ENCODE results near the gene AMMECR1. TPM values are rescaled to one million over a fixed set of nuclear protein-coding genes. Genes with fewer than 3 reads are reported as not detected.

AMMECR1 gene
- total and polyA plus RNA-seq, 2 experiments from 2014 or later: 16.9 to 32.5 TPM

- peak; percentile 65 for ATAC-seq
- Mint-ChIP-seq H3K4me1 (peaks cover 17% of the 10 kb centered on the region), H3K36me3 (ENCODE audit: low read depth) (no peaks in the 10 kb centered on the region; the same call in 2 of the 3 replicates), H3K9me3 (no peaks in the 10 kb centered on the region), H3K27ac (no peak overlapping the region), H3K4me3 (no peak overlapping the region), H3K27me3 (ENCODE audit: insufficient read depth, low read depth, poor library complexity) (no peaks in the 10 kb centered on the region)
- peak; percentile 65 for DNase-seq (ENCODE audit: low spot score)
- no peak overlapping the region for H3K27ac ChIP-seq (ENCODE audit: low read depth)
- no peak overlapping the region for H2AFZ ChIP-seq
- no peaks in the 10 kb centered on the region for H3K27me3 ChIP-seq (ENCODE audit: insufficient read depth)
- H4K20me1 ChIP-seq (replicated peaks; ENCODE audit: insufficient read depth): no peaks in the 10 kb centered on the region
- peak; percentile 50 to 75 for TF ChIP-seq CTCF (conservative IDR thresholded peaks at IDR 0.05; ENCODE audit: low read depth in 2 of 2)
- TF ChIP-seq ZNF114 (CRISPR knock-in tag; IDR thresholded peaks at IDR 0.05): no peak
- H3K4me3 ChIP-seq: no peak overlapping the region
- H3F3A ChIP-seq (replicated peaks; ENCODE audit: low read depth): no peaks in the 10 kb centered on the region
- H3K36me3 ChIP-seq (ENCODE audit: insufficient read depth): no peaks in the 10 kb centered on the region
- no peak overlapping the region for H3K4me2 ChIP-seq
- H3K9me2 ChIP-seq (ENCODE audit: insufficient read depth): no peaks in the 10 kb centered on the region
- no peaks in the 10 kb centered on the region for H3K4me1 ChIP-seq (ENCODE audit: insufficient read depth)
- no peaks in the 10 kb centered on the region for H3K79me2 ChIP-seq (replicated peaks; ENCODE audit: insufficient read depth)
Observed at GRCh38 chrX:110146521-110146920, 171.4 kb downstream of the AMMECR1 start.

DNA sequence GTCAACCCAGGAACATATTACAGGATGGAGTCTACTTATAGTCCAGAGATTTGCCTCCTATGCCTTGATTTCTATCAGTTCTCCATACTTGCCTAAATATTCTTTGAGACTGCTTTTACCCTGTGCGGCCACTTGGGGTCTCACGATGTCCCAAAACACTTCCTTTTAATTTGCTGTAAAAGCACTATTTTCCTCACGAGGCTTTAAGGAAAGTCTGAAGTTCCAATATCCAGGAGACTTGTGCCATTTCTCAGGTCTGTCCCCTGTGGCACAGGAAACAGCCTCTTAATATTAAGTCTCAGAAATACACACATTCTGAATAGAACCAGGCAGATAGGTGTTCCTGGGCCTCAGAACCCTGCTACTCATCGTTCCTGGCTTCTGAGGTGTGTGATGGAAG, 172.0 kb downstream of the AMMECR1 start:
- Histone ChIP-seq H2AFZ (no peak overlapping the region), H3K4me2 (no peak overlapping the region), H3K27me3 (ENCODE audit: insufficient read depth) (no peaks in the 10 kb centered on the region), H3K36me3 (ENCODE audit: insufficient read depth) (no peaks in the 10 kb centered on the region), H3K4me3 (no peak overlapping the region), H4K20me1 (replicated peaks; ENCODE audit: insufficient read depth) (no peaks in the 10 kb centered on the region), H3K4me1 (ENCODE audit: insufficient read depth) (no peaks in the 10 kb centered on the region), H3K79me2 (replicated peaks; ENCODE audit: insufficient read depth) (no peaks in the 10 kb centered on the region), H3K27ac (ENCODE audit: low read depth) (no peak overlapping the region), H3F3A (replicated peaks; ENCODE audit: low read depth) (no peaks in the 10 kb centered on the region), H3K9me2 (ENCODE audit: insufficient read depth) (no peaks in the 10 kb centered on the region)
- Mint-ChIP-seq H3K27me3 (ENCODE audit: insufficient read depth, low read depth, poor library complexity) (no peaks in the 10 kb centered on the region), H3K27ac (no peak overlapping the region), H3K36me3 (ENCODE audit: low read depth) (no peaks in the 10 kb centered on the region; the same call in 2 of the 3 replicates), H3K4me1 (peaks cover 17% of the 10 kb centered on the region), H3K9me3 (no peaks in the 10 kb centered on the region), H3K4me3 (no peak overlapping the region)
- TF ChIP-seq JUNB (IDR thresholded peaks at IDR 0.05; ENCODE audit: unreplicated experiment) (no peak), CTCF (conservative IDR thresholded peaks at IDR 0.05; ENCODE audit: low read depth in 2 of 2) (peak; percentile 44 to 53), ZNF331 (CRISPR knock-in tag; IDR thresholded peaks at IDR 0.05; ENCODE audit: low read depth) (no peak), STAT1 (IDR thresholded peaks at IDR 0.05; ENCODE audit: unreplicated experiment) (no peak)
- ATAC-seq: peak; percentile 59
- DNase-seq (ENCODE audit: low spot score): peak; percentile 35

DNA sequence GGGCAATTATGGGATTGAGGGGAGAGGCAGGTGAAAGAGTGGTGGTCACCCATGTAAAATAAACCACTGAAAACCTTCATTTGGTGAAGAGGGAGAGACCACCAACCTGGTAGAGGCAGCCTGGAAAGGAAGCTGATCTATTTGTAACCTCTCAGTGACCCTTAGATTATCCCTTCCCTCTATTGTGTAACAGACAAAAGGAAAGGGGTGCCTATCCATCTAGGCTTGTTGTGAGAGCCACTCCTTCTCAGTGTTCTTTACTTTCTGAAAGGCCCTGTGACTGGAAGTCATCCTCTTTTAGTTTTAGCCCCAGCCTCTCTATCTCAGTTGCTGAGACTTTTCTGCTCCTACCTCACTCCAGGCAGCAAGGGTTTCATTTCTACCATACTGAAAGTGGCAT, 172.6 kb downstream of the AMMECR1 start:
- Histone ChIP-seq H3K4me1 (ENCODE audit: insufficient read depth) (no peaks in the 10 kb centered on the region), H3K9me2 (ENCODE audit: insufficient read depth) (no peaks in the 10 kb centered on the region), H3F3A (replicated peaks; ENCODE audit: low read depth) (no peaks in the 10 kb centered on the region), H3K36me3 (ENCODE audit: insufficient read depth) (no peaks in the 10 kb centered on the region), H3K4me2 (no peak overlapping the region), H4K20me1 (replicated peaks; ENCODE audit: insufficient read depth) (no peaks in the 10 kb centered on the region), H3K27ac (ENCODE audit: low read depth) (no peak overlapping the region), H3K79me2 (replicated peaks; ENCODE audit: insufficient read depth) (no peaks in the 10 kb centered on the region), H3K4me3 (no peak overlapping the region), H3K27me3 (ENCODE audit: insufficient read depth) (no peaks in the 10 kb centered on the region), H2AFZ (no peak overlapping the region)
- H3K27me3 Mint-ChIP-seq (ENCODE audit: insufficient read depth, low read depth, poor library complexity): no peaks in the 10 kb centered on the region
- no peak for DNase-seq (ENCODE audit: low spot score)
- no peaks in the 10 kb centered on the region for H3K9me3 Mint-ChIP-seq
- H3K27ac Mint-ChIP-seq: no peak overlapping the region
- ATAC-seq: peak; percentile 65
- H3K36me3 Mint-ChIP-seq (ENCODE audit: low read depth): no peaks in the 10 kb centered on the region; the same call in 2 of the 3 replicates
- H3K4me3 Mint-ChIP-seq: no peak overlapping the region
- peaks cover 17% of the 10 kb centered on the region for H3K4me1 Mint-ChIP-seq
- TF ChIP-seq CREB1 (CRISPR knock-in tag; IDR thresholded peaks at IDR 0.05; ENCODE audit: low read depth): no peak
- TF ChIP-seq JUNB (IDR thresholded peaks at IDR 0.05; ENCODE audit: unreplicated experiment): no peak

Data from GM23338 (cell line).